ENCODE measurements around the gene CDK14. TPM values are rescaled to one million over a fixed set of nuclear protein-coding genes. Genes with fewer than 3 reads are reported as not detected.

CDK14 gene
- total RNA-seq, 1 donor from 2014 or later = 52.3 TPM

DNA sequence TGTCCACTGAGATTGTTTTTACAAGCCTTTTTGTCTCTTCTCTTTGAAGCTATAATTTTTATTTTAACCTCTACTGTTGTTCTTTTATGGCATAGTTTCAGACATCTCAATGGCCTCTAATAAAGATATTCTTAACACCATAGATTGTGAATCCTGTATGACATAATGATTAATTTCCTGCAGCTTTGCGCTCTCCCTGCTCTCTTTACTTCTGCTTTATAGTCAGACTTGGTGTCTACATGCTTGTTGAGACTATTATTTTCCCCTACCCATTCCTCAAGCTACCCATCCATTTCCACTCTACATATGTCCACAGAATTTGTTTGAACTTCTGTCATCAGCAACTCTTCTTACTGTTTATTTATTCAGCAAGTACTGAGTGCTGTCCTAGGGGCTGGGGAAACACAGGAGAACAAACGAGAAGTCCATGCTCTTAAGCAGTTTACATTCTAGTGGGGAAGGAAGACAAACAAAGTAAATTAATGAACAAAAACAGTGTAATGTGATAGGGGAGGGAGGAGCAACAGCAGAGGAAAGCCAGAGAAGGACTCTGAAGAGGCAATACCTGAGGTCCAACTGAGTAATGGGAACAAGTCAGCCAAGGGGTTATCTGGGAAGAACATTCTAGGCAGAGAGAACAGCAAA is 110.1 kb downstream of the CDK14 start:
- Mint-ChIP-seq H3K27ac (no peak overlapping the region), H3K4me3 (no peak overlapping the region), H3K36me3 (no peaks in the 10 kb centered on the region), H3K4me1 (peaks cover 35% of the 10 kb centered on the region), H3K9me3 (no peaks in the 10 kb centered on the region), H3K27me3 (ENCODE audit: insufficient read depth, low read depth) (no peaks in the 10 kb centered on the region)
- Histone ChIP-seq H3K79me2 (ENCODE audit: low read depth) (peaks cover 38% of the 10 kb centered on the region), H3K27me3 (no peaks in the 10 kb centered on the region), H3K36me3 (no peaks in the 10 kb centered on the region), H3K27ac (no peak overlapping the region), H3K4me3 (no peak overlapping the region), H3K9me3 (ENCODE audit: low read depth) (no peaks in the 10 kb centered on the region), H3F3A (ENCODE audit: low read depth) (peaks cover 8% of the 10 kb centered on the region), H2AFZ (replicated peaks) (no peak overlapping the region), H3K4me1 (peaks cover 51% of the 10 kb centered on the region), H3K4me2 (peak overlapping the region; percentile 26), H3K9ac (no peak overlapping the region), H4K20me1 (ENCODE audit: low read depth) (peaks cover 15% of the 10 kb centered on the region)
- TF ChIP-seq EZH2phosphoT487 (IDR thresholded peaks at IDR 0.05) (no peak), EZH2 (IDR thresholded peaks at IDR 0.05) (no peak)
- TF ChIP-seq, protein P1, sequence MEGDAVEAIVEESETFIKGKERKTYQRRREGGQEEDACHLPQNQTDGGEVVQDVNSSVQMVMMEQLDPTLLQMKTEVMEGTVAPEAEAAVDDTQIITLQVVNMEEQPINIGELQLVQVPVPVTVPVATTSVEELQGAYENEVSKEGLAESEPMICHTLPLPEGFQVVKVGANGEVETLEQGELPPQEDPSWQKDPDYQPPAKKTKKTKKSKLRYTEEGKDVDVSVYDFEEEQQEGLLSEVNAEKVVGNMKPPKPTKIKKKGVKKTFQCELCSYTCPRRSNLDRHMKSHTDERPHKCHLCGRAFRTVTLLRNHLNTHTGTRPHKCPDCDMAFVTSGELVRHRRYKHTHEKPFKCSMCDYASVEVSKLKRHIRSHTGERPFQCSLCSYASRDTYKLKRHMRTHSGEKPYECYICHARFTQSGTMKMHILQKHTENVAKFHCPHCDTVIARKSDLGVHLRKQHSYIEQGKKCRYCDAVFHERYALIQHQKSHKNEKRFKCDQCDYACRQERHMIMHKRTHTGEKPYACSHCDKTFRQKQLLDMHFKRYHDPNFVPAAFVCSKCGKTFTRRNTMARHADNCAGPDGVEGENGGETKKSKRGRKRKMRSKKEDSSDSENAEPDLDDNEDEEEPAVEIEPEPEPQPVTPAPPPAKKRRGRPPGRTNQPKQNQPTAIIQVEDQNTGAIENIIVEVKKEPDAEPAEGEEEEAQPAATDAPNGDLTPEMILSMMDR (IDR thresholded peaks at IDR 0.05) = no peak
- DNase-seq (ENCODE audit: low spot score) = no peak

DNA sequence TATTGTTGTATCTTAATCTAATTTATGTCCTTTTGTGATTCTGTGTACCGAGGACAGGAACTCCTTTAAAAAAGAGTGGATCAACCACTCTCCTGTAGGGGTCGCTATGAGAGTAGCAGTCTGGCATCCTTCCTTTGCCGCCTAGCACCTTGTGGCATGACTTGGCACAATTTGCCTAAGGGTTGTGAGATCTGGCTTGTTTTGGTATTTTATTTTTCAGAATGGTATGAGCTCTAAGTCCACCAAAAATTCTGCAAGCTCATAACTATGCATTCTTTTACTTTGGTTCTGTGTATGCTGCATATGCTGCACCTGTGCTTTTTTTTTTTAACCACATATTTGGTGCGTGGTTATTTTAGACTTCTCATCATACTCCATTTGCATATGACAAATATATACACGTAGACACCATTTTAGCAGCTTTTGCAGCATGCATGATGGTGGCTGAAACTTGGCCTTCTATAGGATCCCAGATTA is 112.8 kb downstream of the CDK14 start:
- peak; percentile 83 for DNase-seq (ENCODE audit: low spot score)
- no peak overlapping the region for H3K9ac ChIP-seq
- H3F3A ChIP-seq (ENCODE audit: low read depth) = no peaks in the 10 kb centered on the region
- Mint-ChIP-seq H3K4me3 (no peak overlapping the region), H3K27me3 (ENCODE audit: insufficient read depth, low read depth) (no peaks in the 10 kb centered on the region), H3K4me1 (peaks cover 28% of the 10 kb centered on the region), H3K27ac (no peak overlapping the region), H3K9me3 (peaks cover 6% of the 10 kb centered on the region), H3K36me3 (peaks cover 7% of the 10 kb centered on the region)
- peaks cover 44% of the 10 kb centered on the region for H3K79me2 ChIP-seq (ENCODE audit: low read depth)
- TF ChIP-seq EZH2phosphoT487 (IDR thresholded peaks at IDR 0.05) = no peak
- TF ChIP-seq, protein P1 (IDR thresholded peaks at IDR 0.05) = peak; percentile 96
- H3K4me3 ChIP-seq = no peak overlapping the region
- H4K20me1 ChIP-seq (ENCODE audit: low read depth) = peaks cover 5% of the 10 kb centered on the region
- peaks cover 40% of the 10 kb centered on the region for H3K4me1 ChIP-seq
- no peak overlapping the region for H3K27ac ChIP-seq
- H3K27me3 ChIP-seq = no peaks in the 10 kb centered on the region
- H3K36me3 ChIP-seq = no peaks in the 10 kb centered on the region
- no peak overlapping the region for H2AFZ ChIP-seq (replicated peaks)
- H3K9me3 ChIP-seq (ENCODE audit: low read depth) = no peaks in the 10 kb centered on the region
- peak overlapping the region; percentile 41 for H3K4me2 ChIP-seq

DNA sequence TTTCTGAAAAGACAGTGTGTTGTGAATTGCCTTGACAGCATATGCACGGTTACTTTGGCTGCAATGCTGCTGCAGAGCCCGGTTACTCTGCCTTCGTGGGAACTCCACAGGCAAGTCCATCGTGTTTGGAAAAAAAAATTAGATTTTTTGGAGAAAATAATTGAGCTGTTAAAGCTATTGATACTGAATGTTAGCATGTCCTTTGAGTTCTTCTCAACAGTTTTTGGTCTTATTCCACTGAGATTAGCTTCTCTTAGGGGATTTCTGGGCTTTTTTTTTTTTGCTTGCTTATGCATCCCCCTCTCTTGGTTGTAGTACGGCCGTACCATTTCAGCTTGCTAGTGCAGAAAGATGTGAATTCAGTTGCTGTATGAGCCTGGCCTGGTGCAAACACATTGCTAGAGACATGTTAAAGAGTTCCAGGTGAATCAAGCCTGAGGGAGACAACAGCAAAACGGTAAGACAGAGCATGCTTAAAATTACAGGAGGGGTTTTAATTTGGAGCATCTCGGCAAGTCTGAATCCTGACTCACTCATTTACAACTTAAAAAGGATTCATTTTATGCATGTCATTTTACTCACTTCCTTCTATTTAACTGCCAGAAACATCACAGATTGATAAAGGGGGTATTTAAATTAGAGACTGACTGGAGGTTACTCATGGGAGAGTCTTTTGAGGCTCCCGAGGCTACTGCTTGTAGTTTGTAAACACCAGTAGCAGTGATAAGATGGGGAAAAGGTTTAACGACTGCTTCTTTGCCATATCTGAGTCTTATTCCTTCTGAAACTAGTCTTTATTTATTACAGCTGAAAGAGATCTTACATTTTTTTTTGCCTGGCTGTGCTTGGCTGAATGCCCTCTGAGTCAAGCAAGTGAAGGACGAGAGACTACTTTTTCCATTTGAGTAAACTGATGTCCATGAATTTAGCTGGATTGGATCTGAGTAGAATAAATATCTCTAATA is 113.7 kb downstream of the CDK14 start:
- Histone ChIP-seq H3K4me1 (peaks cover 40% of the 10 kb centered on the region), H3F3A (ENCODE audit: low read depth) (no peaks in the 10 kb centered on the region), H4K20me1 (ENCODE audit: low read depth) (peaks cover 5% of the 10 kb centered on the region), H3K9me3 (ENCODE audit: low read depth) (no peaks in the 10 kb centered on the region), H3K27me3 (no peaks in the 10 kb centered on the region), H2AFZ (replicated peaks) (no peak overlapping the region), H3K9ac (no peak overlapping the region), H3K79me2 (ENCODE audit: low read depth) (peaks cover 38% of the 10 kb centered on the region), H3K4me2 (peak overlapping the region; percentile 47), H3K36me3 (no peaks in the 10 kb centered on the region), H3K27ac (no peak overlapping the region), H3K4me3 (no peak overlapping the region)
- no peak for DNase-seq (ENCODE audit: low spot score)
- peak overlapping the region; percentile 82 for H3K27ac Mint-ChIP-seq
- no peaks in the 10 kb centered on the region for H3K27me3 Mint-ChIP-seq (ENCODE audit: insufficient read depth, low read depth)
- H3K36me3 Mint-ChIP-seq = peaks cover 8% of the 10 kb centered on the region
- peaks cover 7% of the 10 kb centered on the region for H3K9me3 Mint-ChIP-seq
- peak overlapping the region; percentile 59 for H3K4me3 Mint-ChIP-seq
- H3K4me1 Mint-ChIP-seq = peaks cover 28% of the 10 kb centered on the region
- TF ChIP-seq, protein P1 (IDR thresholded peaks at IDR 0.05) = no peak
- TF ChIP-seq EZH2phosphoT487 (IDR thresholded peaks at IDR 0.05) (no peak), EZH2 (IDR thresholded peaks at IDR 0.05) (no peak)
